HG02943 (cell line): ENCODE data around the gene OSBP2.

Experiments
- ATAC-seq: cut with Tn5 transposase; IDR thresholded peaks from one replicate; pipeline ENCODE4 v1.9.1; 2021; ENCODE audit warnings: mild to moderate bottlenecking, low read depth, moderate library complexity; ENCODE audit not compliant: unreplicated experiment

Gene OSBP2

GRCh38 chr22:30829901-30830550, 135.4 kb downstream of the OSBP2 start:
- ATAC-seq = no peak

DNA sequence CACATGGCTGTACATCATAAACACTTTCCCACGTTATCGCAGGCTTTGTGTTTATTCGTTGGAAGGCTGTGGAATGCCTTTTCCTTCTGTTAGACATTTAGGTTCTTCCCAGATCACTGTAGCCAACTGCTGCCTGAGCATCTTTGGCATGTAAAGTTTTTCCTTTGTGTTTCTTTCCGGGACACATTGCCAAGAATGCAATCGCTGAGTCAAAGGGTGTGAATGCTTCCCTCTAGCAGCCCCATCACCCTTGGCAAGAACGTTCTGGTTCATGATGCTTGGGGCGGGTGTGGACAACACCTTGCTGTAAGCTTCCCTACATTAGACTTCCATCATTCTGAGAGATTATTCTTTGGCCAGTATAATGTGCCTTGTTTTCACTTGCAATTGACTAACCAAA, 136.2 kb downstream of the OSBP2 start:
- no peak for ATAC-seq

GRCh38 chr22:30832407-30832987, 137.8 kb downstream of the OSBP2 start:
- no peak for ATAC-seq

DNA sequence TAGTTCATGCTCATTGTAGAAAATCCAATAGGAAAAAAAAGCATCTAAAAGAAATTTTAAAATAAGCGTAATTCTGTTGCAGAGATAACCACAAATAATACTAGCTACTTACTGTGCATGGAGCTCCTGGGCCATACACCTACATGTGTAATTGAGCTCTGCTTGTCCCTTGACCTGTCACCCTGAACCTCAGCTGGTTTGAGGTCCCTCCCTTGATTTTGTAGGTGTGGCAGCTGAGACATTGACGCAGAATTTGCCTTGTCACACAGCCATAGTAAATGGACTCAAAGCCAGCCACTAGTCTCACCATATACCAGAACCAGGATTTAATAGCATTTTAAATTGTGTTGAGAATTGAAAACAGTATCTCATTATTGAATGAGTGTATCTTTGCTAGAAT, 138.6 kb downstream of the OSBP2 start:
- ATAC-seq = no peak

GRCh38 chr22:30837531-30837930, 142.9 kb downstream of the OSBP2 start:
- ATAC-seq = no peak

- no peak for ATAC-seq
Measured at GRCh38 chr22:30838111-30838510, 143.4 kb downstream of the OSBP2 start.

DNA sequence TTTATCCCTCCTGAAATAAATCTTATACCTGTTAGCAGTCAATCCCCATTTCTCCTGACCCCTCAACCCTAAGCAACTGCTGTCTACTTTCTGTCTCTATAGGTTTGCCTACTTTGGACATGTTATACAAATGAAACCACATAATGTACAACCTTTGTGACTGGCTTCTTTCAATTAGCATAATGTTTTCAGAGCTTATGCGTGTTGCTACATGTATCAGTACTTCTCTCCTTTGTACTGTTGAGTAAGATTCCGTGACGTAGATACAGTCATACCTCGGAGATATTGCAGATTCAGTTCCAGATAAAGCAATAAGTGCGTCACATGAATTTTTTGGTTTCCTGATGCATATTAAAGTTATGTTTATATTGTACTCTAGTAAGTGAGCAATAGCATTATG, 146.6 kb downstream of the OSBP2 start:
- ATAC-seq = no peak

- ATAC-seq = no peak
Measured at GRCh38 chr22:30843245-30843644, 148.6 kb downstream of the OSBP2 start.

DNA sequence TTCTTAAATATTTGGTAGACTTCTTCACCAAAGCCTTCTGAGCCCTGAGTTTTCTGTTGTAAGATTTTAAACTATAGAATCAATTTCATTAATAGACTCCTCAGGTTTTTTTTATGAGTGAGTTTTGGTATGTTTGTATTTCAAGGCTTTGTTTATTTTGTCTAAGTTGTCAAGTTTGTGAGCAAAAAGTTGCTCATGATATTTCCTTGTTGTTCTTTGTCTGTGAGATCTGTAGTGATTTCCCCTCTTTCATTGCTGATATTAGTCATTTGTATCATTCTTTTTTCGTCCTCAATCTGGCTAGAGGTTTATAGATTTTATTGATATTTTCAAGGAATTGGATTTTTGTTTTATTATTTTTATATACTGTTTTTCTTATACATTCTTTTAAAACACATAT, 152.9 kb downstream of the OSBP2 start:
- ATAC-seq = no peak

- no peak for ATAC-seq
Measured at GRCh38 chr22:30855266-30855665, 160.6 kb downstream of the OSBP2 start.

GRCh38 chr22:30855677-30856518, 161.2 kb downstream of the OSBP2 start:
- ATAC-seq = no peak

DNA sequence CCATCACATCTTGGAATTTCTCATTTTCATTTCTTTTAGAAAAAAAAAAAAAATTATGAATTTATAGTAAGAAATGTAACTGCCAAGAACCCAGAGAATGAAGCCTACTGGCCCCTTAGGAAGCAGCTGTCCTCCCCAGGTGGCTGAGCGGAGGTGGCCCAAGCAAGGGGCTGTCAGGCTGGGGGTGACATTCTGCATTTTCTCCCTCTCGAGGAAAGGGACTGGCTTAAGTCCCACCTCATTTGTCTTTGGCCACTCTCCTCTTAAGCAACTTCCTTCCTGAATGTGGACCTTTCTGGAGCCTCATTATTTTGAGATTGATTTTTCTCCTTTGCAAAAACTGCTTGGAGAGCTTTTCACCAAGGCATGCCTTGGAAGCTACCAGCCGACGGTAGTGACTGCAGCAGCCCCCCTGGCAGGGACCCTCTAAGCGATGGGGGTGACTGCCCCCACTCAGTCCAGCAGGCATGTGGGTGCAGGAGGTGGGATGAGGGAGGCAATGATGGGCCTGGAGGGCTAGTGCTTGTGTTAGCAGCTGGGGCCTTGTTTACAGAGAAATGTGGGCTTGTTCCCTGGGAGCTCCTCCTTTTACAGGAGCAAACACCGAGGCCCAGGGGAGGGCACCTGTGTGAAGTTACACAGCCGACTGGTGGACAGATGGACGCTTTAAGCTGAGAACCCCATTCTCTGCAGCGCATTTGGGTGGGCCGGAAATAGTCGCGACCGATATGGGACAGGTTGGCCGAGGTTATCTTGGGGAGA, 162.2 kb downstream of the OSBP2 start:
- ATAC-seq = no peak

- no peak for ATAC-seq
Measured at GRCh38 chr22:30857791-30858190, 163.1 kb downstream of the OSBP2 start.

DNA sequence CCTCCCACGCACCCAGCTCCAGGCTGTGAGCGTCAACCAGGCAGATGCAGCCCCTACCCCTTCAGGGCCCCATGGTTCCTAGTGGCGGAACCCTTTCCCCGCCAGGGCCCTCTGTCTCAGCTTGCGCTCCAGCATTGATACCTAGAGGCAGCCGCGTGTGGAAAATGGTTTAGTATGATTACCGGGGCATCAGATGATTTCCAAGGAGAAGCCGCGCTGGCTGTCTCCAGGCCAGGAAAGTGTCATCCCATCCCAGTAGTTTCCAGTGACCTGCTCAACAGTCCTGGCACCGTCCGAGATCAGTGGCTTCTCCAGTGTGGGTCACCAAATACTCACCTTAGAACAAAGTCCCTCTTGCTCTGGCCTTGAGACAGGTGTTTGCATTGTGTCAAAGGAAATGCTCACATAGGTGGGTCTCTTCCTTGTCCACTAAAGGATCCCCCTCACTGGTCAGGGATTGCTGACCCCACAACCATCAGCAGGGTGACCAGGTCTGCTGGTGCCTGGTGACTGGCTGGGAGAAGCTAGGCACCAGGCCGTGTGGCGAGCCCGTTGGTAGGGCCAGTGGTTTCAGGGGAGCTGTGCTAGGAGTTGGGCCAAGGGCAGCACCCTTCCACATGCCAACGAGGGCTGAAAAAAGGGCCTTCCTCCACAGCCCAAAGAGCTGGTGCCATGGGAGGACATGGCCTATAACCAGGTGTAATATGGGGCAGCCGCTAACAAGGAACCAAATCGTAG, 164.5 kb downstream of the OSBP2 start:
- ATAC-seq = no peak

- ATAC-seq = no peak
Measured at GRCh38 chr22:30859714-30860095, 165.0 kb downstream of the OSBP2 start.

DNA sequence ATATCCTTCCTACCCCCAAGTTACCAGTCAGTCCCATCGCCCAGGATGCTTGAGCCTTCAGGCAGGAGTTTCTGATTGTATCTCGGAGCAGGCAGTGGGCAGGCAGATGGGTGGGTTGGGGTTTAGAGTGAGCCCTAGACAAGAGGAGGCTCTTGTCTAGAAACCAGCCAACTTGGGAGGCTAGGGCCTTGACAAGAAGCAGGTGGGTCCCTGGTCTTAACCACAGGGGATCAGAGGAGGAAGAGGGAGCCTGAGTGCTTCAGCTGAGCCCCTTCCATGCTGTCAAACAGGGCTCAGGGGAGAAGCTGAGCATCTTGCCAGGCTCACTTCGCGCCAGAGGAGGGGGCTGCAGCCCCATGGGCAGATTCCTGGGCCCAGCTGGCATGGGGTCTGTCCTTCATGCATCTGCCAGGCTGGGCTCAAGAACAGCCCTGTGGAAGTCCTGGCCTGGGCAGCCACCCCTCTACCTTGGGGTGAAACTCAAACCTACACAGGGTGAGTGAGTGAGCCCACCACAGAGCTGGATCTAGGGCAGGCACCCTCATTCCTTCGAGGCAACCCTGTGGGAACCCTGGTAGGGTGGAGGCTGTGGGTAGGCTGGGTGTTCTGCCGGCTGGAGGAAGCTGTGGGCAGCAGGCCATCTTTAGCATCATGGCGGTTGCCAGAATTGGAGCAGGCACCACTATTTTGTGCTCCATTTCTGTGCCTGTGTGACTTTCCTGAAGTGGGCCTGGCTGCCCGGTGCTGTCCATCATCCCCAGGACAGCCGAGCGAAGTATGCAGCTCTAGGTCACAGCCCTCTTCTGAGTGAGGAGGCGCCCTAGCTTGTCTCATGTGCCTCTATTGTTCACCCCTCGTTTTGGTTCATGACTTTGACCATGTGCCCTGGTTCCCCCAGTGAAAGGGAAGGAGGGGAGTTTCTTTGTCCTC, 165.8 kb downstream of the OSBP2 start:
- no peak for ATAC-seq

DNA sequence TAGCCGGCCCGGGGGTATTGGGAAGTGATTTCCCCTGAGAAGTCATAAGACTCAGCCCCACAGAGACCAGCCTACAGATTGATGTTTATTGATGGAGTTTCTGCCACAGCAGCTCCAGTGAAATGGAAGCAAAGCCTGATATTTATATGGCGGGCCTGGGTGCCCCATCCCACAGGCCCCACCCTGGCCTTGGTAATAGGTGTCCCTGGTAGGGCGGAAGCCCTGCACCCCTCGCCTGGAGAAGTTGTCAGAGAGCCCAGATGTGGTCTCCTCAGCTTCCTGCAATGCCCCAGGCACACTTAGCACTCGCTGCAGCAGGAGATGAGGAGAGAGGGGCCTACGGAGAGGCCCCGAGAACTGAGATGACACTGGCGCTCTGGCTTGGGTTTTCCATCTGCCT, 166.5 kb downstream of the OSBP2 start:
- ATAC-seq = no peak

GRCh38 chr22:30861688-30862552, 167.2 kb downstream of the OSBP2 start:
- no peak for ATAC-seq
